Coronary artery (tissue), 2 donors: ENCODE measurements around the gene P2RY8.

ENCODE experiments used
- DNase-seq: peaks from one replicate; pipeline ENCODE4 v3.0.0-alpha.2; 2017; ENCODE audit warnings: low spot score
- H3K27ac ChIP-seq, 2 donors: fragments of 200-600 bp; sonication (generic); one replicate each; pipeline ENCODE4 v1.5.1; 2016 to 2019
- H3K4me3 ChIP-seq: fragments of 200-600 bp; sonication (generic); 2 replicates; pipeline ENCODE4 v1.5.1; 2016; ENCODE audit warnings: mild to moderate bottlenecking, moderate library complexity
- CTCF ChIP-seq: fragments of 200-600 bp; sonication (generic); IDR thresholded peaks from one replicate; pipeline ENCODE4 v1.5.1; 2019; ENCODE audit warnings: antibody characterized with exemption

P2RY8 gene

GRCh38 chrX:1511829-1512228 is 25.2 kb downstream of the P2RY8 start:
- H3K27ac ChIP-seq, result no peak overlapping the region
- no peak for DNase-seq
- no peak for TF ChIP-seq CTCF
- H3K4me3 ChIP-seq, result no peak overlapping the region

- DNase-seq, result no peak
- no peak for TF ChIP-seq CTCF
- H3K4me3 ChIP-seq, result no peak overlapping the region
- H3K27ac ChIP-seq, result no peak overlapping the region
Observed at GRCh38 chrX:1511150-1511549, 25.8 kb downstream of the P2RY8 start.

- Histone ChIP-seq H3K4me3 (no peak overlapping the region), H3K27ac (no peak overlapping the region)
- DNase-seq, result no peak
- TF ChIP-seq CTCF, result no peak
Observed at GRCh38 chrX:1507511-1508463, 29.2 kb downstream of the P2RY8 start.

GRCh38 chrX:1506916-1507315 is 30.1 kb downstream of the P2RY8 start:
- H3K27ac ChIP-seq, result no peak overlapping the region
- no peak for TF ChIP-seq CTCF
- DNase-seq, result no peak
- H3K4me3 ChIP-seq, result no peak overlapping the region

GRCh38 chrX:1502853-1503252 is 34.1 kb downstream of the P2RY8 start:
- no peak overlapping the region for H3K27ac ChIP-seq
- no peak overlapping the region for H3K4me3 ChIP-seq
- no peak for DNase-seq
- no peak for TF ChIP-seq CTCF

GRCh38 chrX:1502241-1502640 is 34.7 kb downstream of the P2RY8 start:
- Histone ChIP-seq H3K27ac (no peak overlapping the region), H3K4me3 (no peak overlapping the region)
- TF ChIP-seq CTCF, result no peak
- DNase-seq, result no peak
